Activated CD8-positive, alpha-beta memory T cell treated with anti-CD3 and anti-CD28 coated beads for 1 hour (primary cell): Measurements from ENCODE around the gene PDZK1IP1.
"Not testable (repeated sequence)": the region's sequence is repeated elsewhere in the genome, so short reads cannot be mapped to it uniquely, and the experiment has no call there.

Source experiments
- DNase-seq, 2 donors: peaks; one replicate each; pipeline ENCODE4 v3.0.0-alpha.2; 2020; ENCODE audit warnings: low read depth in 1 of 2; ENCODE audit errors: extremely low read depth in 1 of 2

PDZK1IP1 gene

DNA sequence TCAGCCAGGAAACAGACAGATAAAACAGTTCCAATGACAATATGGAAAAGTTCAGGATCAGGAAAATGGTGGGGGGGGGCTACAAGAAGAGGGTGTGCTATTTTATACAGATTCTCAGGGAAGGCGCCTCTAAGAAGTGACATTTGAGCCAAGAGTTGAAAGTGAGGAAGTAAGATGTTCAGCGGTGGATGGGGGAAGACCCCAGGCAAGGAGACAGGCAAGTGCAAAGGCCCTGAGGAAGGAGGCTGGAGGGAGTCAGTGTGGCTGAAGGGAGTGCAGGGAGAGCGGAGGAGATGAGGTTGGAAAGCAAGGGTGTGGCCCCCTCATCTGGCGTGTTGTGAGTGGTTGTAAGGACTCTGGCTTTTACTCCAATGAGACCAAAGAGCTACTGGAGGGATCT lies 8.4 kb upstream of the PDZK1IP1 start:
- no peak for DNase-seq

DNA sequence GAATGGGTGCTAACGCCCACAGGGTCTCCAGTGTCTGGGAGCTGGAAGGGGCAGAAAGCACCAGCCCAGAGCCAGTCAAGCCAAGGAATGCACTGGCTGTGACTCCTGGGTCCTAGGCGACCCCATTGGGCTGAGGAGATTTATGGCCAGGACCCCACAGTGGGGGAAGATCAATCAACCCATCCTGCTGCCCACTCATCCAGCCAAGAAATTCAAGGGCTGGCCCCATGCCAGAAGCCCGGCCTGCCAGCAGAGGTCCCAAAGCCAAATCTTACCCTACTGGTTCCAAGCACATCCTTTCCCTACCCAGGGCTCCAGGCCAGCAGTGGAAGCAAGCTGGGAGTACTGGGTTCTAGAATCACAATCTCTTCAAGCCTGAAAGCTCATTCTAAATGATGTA lies 6.8 kb upstream of the PDZK1IP1 start:
- no peak for DNase-seq

DNA sequence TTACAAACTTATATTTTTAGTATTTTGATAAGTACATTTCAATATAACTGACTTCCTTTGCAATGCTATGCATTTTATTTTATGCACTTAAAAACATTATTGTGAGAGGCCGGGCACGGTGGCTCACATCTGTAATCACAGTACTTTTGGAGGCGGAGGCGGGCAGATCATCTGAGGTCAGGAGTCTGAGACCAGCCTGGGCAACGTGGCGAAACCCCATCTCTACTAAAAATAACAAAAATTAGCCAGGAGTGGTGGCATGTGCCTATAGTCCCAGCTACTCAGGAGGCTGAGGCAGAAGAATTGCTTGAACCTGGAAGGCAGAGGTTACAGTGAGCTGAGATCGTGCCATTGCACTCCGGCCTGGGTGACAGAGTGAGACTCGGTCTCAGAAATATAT lies 6.1 kb upstream of the PDZK1IP1 start:
- not testable (repeated sequence) for DNase-seq

DNA sequence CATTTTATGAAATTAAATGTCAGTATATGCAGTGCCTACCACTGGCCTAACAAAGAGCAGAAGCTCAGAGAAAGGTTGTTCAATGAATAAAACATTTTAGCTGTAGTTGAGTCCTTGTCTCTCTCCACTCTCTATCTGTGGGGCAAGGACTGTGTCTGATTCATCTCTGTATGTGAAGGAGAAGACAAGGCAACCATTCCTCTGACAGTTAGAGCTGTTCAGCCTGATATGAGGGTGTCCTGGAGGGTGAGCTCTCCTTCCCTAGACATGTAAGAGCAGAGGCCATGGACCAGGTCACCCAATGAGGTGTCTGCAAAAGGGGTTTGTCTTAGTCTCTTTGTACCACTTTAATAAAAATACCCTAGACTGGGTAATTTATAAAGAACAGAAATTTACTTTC lies 4.5 kb upstream of the PDZK1IP1 start:
- DNase-seq = no peak

DNA sequence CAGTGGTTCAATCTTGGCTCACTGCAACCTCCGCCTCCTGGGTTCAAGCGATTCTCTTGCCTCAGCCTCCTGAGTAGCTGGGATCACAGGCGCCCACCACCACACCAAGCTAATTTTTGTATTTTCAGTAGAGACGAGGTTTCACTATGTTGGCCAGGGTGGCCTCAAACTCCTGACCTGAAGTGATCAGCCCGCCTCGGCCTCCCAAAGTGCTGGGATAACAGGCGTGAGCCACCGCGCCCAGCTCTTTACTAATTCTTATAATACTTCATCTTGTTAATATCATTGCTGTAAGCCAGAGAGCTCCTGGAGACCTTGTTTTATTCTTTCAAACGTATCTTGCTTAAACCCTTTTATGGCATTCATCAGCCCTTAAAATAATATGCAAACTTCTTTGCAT lies 3.7 kb upstream of the PDZK1IP1 start:
- DNase-seq = not testable (repeated sequence)

DNA sequence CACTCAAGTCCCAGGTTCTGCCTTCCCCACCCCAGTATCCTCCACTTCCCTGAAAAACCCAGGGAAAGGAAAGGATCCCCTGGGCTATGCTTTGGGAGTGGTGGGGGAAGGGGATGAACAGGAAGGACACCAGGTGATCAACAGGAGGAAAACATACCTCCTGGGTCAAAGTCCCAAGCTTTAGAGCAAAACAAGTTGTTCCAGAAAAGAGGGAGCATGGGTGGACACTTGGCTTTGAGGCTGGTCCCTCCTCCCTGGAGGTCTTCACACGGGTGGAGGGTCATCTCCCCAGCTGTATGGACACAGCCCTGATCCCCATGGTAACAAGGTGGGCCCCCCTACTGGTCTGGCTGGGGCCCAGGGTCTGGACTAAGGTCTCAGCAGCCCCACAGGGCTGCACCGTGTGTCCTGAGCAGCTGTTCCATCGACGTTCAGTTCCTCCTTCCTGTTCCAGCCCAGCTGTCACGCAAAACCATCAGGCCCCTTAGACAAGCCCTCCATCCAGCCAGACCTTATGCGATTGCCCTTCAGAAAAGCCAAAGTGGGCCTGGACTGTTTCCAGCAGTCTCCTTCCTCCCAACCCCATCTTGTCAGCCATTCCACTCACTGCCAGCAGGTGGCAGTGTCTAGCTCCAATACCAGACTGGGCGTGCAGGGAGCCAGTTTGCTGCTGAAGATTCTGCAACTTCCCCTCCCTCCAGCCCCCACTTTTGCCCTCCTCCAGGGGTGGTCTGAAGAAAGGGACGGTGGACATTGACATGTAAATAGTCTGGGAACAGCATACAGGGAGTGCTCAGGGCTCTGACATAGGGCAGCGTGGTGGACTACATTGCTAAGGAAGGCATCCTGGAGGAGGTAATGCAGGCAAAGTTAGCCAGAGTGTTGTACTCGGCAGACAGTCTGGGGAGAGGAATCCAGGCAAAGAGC lies 2.9 kb upstream of the PDZK1IP1 start:
- DNase-seq = peak; percentile 5 to 43

DNA sequence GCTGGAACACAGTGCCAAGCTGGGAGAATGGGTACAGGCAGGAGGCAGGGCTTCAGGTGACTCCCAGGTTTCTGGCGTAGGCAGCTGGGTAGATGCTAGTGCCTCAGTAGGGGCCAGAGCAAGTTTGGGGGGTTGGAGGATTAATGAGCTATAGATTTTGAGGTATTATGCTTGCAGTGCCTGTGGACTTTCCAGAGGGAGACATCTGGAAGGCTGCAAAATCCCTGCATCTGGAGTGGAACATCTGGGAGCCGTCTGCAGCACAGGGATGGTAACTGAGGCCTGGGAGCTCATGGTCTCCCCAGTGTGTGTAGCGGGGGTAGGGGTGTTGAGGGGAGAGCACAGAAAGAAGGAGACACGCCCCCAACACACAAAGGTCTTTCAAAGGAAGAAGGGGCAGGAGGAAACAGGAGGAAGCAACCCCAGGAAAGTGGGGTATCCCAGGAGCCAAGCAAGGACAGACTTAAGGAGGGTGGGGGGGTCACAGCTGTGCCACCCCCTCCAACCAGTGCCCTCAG lies 2.2 kb upstream of the PDZK1IP1 start:
- no peak for DNase-seq

DNA sequence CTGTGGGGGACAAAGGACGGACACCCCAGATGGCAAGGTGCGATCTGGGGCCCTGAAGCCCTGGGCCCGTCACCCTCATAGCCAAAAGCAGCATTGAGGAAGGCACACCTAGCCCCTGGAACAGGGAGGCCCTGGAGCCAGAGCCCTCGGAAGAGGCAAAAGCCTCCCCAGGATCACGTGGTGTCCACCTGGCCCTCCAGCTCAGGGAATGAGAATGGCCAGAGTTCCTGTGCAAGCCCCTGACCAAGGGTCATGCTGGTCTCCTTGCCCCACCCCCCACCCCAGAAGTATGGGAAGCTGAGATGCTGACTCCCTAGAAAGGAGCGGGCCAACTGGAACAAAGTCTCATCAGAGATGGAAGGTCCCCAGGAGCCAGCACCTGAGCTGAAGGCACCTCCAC lies 1.0 kb upstream of the PDZK1IP1 start:
- DNase-seq = no peak

DNA sequence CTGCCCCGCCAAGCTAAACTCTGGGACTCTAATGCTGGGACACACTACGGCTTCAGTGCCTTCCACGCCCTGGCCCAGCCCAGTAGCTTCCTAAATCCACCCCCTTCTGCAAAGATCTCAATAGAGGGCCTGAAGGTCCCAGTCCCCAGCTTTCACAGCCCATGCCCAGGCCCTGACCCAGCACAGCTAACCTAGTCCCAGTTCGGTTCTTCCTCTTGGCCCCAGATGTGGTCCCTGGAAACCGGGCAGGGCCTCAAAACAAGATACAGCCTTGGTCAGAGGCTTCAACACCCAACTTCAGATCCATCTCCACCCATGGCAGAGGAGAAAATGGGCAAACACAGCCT lies 646 bp upstream of the PDZK1IP1 start:
- DNase-seq = no peak

DNA sequence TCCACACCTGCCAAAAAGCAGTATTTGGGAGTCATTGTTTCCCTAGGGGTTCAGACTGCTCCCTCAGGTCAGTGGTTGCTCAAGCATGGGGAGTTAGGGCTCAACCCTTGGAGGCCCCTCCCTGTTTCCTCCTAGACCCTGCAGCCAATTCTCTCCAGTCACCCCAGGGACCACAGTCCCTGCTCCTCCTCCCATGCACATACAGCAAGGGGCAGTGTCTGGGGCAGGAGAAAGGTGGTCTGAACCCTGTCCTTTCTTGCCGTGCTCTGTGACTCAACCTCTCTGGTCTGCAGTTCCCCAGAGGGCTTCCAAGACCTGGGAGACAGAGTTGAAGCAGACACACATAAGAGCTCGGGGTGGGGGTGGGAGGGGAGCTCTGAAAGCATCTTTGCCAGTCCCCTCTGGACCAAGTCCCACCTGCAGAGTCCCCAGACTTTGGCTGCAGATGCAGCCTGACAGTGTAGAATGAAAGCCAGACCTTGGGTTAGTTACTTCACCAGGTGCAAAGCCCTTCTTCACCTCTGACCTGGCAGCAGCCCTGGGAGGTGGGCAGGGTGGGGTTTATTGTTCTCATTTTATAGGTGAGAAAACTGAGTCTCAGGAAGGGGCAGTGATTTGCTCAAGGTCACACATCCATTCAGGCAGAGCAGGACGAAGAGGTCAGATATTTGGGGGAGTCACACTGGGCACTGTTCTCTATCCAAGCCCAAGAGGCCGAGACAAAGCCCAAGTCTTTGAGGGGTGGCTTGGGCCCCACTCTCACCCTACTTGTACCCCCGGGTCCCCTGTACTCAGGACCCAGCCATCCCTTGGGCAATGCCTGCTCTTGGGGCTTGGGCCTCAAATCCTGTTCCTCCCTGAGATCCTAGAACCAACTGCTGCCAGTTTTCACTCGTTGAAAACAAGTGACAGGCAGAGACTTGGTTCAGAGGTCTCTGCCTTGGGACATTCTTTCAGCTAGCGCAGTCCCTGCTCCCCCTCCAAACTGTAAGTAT lies 748 bp downstream of the PDZK1IP1 start:
- DNase-seq = no peak

DNA sequence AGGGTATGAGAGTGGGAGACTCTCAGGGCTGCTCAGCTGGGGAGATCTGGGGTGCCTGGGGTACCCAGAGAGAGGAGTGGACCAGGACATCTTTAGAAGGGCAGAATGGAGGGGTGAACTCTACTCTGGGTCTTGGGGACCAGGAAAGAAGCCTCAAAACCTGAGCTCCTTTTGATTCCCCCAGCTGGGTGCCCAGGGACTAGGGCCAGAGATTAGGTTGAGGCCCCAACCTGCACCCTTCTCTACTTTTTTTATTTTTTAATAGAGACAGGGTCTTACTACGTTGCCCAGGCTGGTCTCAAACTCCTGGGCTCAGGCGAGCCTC lies 1.9 kb downstream of the PDZK1IP1 start:
- no peak for DNase-seq

DNA sequence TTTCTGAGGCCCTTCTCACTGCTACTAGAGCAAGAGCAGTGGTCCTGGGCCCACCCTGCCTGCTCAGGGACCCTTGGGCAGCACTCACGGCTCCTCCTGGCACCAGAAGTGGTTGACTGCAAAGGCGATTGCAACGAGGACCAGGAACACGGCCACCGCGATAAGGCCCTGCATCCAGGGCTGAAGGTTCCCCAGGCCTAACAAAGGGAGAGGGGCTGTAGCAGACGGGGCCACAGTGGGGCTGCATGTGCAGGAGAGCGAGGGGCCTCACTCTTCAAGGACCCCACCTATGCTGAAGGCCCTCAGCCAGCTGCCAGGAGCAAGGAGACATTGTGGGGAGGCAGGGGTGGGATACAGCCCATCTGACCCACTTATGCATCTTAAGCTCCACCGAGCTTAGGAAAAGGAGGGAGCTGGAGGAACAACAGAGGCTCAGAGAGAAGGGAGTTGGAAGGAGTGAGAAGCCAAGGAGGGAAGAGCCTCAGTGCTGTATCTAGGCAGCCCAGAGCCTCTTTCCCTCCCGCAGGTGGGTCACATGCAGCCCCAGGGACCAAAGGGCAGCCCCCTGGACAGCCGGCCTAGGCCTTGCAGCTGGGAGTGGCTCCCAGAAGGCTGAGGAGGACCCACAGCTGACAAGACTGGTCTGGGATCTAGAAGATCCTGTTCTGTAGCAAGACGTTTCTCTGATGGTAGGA lies 2.5 kb downstream of the PDZK1IP1 start:
- no peak for DNase-seq

DNA sequence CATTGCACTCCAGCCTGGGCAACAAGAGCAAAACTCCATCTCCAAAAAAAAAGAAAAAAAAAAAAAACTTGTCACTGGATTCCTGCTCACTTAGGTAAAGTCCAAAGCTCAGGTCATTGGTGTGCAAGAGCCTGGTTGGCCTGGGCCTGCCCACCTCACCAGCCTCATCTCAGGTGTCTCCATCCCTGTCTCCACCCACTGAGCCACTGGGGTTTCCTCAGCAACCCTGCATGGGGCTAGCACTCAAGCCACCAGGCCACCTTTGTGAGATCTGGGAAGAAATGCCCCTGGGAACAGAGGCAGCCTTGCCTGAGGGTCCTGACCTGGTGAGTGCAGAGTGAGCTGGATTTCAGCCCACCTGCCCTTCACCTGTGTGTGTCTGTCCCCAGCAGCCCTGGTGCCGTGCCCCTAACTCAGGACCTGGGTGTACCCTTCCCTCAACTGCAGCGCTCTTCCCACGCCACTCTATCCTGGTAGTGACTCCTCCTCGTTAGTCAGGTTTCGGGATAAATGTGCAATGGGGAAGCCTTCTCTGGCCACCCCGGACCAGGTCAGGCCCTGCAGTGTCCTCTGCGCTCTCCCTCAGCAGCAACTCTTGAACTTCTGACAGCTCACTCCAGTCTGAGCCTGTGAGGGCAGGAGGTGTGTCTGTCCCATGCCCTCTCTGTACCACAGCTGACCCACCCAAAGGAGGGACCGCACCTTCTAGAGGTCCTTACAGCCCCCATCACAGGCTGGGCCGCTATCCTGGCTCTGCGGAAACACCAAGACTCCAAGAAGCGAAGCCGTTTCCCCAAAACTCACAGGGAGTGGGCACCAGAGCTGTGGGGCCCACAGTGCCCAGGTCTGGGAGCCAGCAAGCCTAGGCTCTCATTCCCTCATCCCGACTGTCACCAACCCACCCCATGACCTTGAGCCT lies 3.3 kb downstream of the PDZK1IP1 start:
- no peak for DNase-seq

DNA sequence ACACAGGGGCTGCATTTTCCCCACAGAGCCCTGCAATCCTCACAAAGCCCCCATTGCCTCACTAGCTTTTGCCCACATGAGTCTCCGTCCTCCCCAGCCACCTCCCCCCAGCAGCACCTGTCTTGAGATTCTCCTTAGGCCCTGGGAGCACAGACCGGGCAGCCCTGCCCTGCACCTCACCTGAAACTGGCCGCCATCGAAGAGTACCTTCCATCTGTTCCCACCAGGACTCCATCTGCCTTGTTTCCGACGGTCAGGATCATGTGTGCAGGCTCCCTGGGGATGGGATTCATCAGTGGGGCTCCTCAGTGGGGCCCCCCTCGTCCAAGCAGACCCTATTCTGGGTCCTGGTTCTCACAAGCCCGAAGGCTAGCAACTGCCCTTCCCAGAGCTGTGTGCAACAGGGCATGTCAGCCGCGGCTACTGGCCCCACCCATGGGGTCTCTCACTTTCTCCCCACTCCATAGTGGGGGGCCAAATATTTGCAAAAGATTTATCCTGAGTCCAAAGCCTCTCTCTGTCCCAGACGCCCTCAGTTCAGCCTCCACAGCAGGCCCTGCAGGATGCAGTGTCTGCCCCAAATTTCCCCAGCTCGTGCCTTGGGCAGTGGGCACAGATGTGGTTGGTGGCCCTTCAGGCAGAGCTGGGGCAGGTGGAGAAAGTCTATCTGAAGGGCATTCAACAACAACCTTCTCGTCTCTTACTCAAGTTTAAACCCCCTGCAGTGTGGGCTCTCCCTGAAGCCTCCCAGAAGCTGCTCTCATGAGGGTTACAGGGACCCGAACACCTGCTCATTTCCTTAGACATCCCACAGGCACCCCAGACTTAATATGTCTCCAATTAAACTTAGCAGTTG lies 4.8 kb downstream of the PDZK1IP1 start:
- no peak for DNase-seq

DNA sequence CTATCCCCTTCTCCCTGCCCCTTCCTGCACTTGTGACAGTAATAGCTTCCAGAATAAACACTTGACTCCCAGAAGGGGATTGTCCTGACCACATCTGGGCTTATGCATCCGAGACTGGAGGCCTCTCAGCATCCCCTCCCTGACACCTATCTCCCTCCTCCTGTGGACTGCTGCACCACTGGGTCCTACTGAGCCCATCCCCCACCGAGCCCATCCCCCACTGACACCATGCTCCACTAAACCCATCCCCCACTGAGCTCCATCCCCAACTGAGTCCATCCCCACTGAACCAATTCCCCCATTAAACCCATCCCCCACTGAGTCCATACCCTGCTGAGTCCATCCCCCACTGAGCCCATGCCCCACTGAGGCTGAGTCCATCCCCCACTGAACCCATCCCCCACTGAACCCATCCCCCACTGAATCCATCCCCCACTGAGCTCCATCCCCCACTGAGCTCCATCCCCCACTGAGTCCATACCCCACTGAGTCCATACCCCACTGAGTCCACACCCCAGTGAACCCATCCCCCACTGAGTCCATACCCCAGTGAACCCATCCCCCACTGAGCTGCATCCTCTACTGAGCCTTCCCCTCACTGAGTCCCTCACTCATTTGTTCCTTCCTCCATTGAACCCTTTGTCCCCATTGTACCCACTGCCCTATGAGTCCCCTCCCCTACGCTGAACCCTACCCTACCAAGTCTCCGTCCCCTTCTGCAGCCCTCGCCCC lies 5.6 kb downstream of the PDZK1IP1 start:
- DNase-seq = no peak

DNA sequence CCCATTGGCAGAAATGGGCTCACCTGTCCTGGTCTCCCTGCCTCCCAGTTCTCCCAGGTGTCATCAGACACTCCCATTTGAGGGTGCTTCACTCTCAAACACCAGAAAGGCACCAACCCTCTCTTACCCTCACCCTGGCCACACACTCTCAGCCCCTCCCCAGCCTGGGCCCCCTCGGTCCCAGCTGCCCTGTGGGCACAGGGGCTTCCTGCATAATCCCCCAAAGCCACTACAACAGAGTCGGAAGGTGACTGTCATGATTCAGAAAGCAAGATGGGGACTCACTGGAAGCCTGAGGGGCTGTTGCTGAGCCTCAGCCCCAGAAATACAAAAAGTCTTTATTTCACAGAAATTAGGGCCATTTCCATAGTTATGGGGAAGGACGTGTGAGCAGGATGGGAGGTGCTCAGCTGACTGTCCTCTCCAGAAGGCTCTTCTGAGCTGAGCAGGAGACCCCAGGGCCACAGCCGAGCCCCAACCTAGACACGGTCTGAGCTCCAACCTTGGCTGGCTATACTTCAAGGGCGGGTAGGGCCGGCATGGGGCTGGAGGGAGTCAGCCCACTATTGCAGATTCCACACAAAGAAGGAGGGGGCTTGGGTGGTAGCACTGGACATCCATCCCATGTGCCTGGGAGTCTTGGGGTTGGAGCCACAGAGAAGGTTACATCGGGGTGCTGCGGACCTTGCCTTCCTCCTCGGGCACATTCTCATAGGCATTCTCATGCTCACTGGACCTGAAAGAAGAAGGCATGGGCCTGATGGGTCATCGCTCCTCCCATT lies 6.3 kb downstream of the PDZK1IP1 start:
- no peak for DNase-seq

DNA sequence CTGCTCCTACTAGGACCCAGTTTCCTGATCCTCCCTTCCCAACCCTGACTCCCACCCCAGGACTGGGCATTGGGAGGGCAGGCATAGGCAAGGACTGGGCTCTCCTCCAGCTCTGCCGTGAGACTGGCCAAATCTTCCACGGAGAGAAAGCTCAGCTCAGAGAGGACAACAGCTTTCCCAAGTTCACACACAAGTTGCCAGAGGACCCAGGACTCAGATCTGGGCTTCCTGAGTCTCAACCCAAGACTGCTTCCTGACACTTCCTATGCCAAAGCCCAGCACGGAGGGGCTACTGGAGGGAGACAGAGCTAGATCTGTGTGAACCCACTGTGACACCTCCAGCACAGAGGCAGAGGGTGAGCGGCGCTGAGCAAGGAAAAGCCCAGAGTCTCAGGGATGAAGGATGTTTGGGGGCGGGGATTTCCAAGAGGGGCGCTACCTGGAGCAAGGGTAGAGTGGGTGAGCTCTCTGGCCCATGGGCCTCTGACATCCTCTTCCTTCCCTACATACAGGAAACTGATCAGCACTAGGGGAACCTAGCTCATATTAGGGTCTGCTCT lies 7.1 kb downstream of the PDZK1IP1 start:
- no peak for DNase-seq
